ENCODE results near the gene KCNIP1. TPM values are rescaled to one million over a fixed set of nuclear protein-coding genes. Genes with fewer than 3 reads are reported as not detected.

Gene KCNIP1
- total and polyA plus RNA-seq, 10 of the 15 experiments (the other 5 are each of a cell fraction or from before 2014, with no cell fraction given): not detected

- Histone ChIP-seq H4K20me1 (ENCODE audit: control insufficient read depth, insufficient read depth) (no peaks in the 10 kb centered on the region), H2AFZ (ENCODE audit: control insufficient read depth, low read depth, low read length) (no peak overlapping the region), H3K79me2 (ENCODE audit: control insufficient read depth, insufficient read depth, low read length) (no peaks in the 10 kb centered on the region), H3K27ac (ENCODE audit: control insufficient read depth, insufficient read depth) (no peak overlapping the region), H3K4me3 (no peak overlapping the region), H3K27me3 (replicated peaks in 1 of 2; ENCODE audit: control insufficient read depth in 2 of 2, insufficient read depth in 2 of 2, low read length in 1 of 2) (peaks cover 3 to 5% of the 10 kb centered on the region in 2 experiments; a peak in 3 of 4 replicates), H3K36me3 (ENCODE audit: control insufficient read depth in 2 of 2, insufficient read depth in 2 of 2, low read length in 1 of 2) (no peaks in the 10 kb centered on the region), H3K9ac (ENCODE audit: control insufficient read depth, insufficient read depth, low read length) (no peak overlapping the region), H3K4me2 (ENCODE audit: control insufficient read depth, insufficient read depth) (no peak overlapping the region), H3K4me1 (ENCODE audit: control insufficient read depth, insufficient read depth, low read length) (no peaks in the 10 kb centered on the region), H3K9me3 (replicated peaks; ENCODE audit: control insufficient read depth, insufficient read depth, low read length) (no peaks in the 10 kb centered on the region)
- ChIA-PET CTCF (interaction anchor here (1.0 kb wide), 1 partner anchor 13 kb away, joined by 3 read pairs; no protein-coding TSS in a partner anchor), SMC1A (ENCODE audit: uncharacterized antibody, unreplicated experiment) (no interaction called here), POLR2A (no interaction called here), RAD21 (ENCODE audit: unreplicated experiment) (no interaction called here)
- BruUV-seq (replicated peaks): no TSS peak
- no peak for ATAC-seq
- DNase-seq (ENCODE audit: low read depth, low spot score): no peak
- FAIRE-seq: no peak
- TF ChIP-seq CHD4 (IDR thresholded peaks at IDR 0.05): no peak
- no peak for TF ChIP-seq NRF1 (conservative IDR thresholded peaks at IDR 0.05; ENCODE audit: low read depth, low read length)
- no peak for TF ChIP-seq MEF2B (IDR thresholded peaks at IDR 0.05; ENCODE audit: partially characterized antibody, poor library complexity, severe bottlenecking)
- no peak for TF ChIP-seq EED (IDR thresholded peaks at IDR 0.05; ENCODE audit: low read depth)
- no peak for TF ChIP-seq RCOR1 (conservative IDR thresholded peaks at IDR 0.05; ENCODE audit: low read depth, low read length)
- TF ChIP-seq ASH2L (IDR thresholded peaks at IDR 0.05; ENCODE audit: borderline replicate concordance, low read depth): no peak
- 25% methylated on average over 15 of the region's 15 CpGs for WGBS (ENCODE audit: insufficient coverage, insufficient replicate concordance, low lambda C conversion rate, missing lambda C conversion rate)
- in situ Hi-C loops (cut with MboI): no loop called here
- intact Hi-C loops (cut with micrococcal nuclease; ENCODE audit: unreplicated experiment): no loop called here
These were observed 137.8 kb downstream of the KCNIP1 start for GRCh38 chr5:170641589-170642031.

GRCh38 chr5:170642066-170642735, 138.4 kb downstream of the KCNIP1 start:
- Histone ChIP-seq H3K27ac (ENCODE audit: control insufficient read depth, insufficient read depth) (no peak overlapping the region), H3K36me3 (ENCODE audit: control insufficient read depth in 2 of 2, insufficient read depth in 2 of 2, low read length in 1 of 2) (no peaks in the 10 kb centered on the region), H3K79me2 (ENCODE audit: control insufficient read depth, insufficient read depth, low read length) (no peaks in the 10 kb centered on the region), H3K27me3 (replicated peaks in 1 of 2; ENCODE audit: control insufficient read depth in 2 of 2, insufficient read depth in 2 of 2, low read length in 1 of 2) (peaks cover 3 to 5% of the 10 kb centered on the region in 2 experiments; a peak in 3 of 4 replicates), H3K4me3 (no peak overlapping the region), H3K4me1 (ENCODE audit: control insufficient read depth, insufficient read depth, low read length) (no peaks in the 10 kb centered on the region), H4K20me1 (ENCODE audit: control insufficient read depth, insufficient read depth) (no peaks in the 10 kb centered on the region), H3K9me3 (replicated peaks; ENCODE audit: control insufficient read depth, insufficient read depth, low read length) (no peaks in the 10 kb centered on the region), H3K4me2 (ENCODE audit: control insufficient read depth, insufficient read depth) (no peak overlapping the region), H3K9ac (ENCODE audit: control insufficient read depth, insufficient read depth, low read length) (no peak overlapping the region), H2AFZ (ENCODE audit: control insufficient read depth, low read depth, low read length) (no peak overlapping the region)
- FAIRE-seq (no peak), ATAC-seq (no peak), DNase-seq (ENCODE audit: low read depth, low spot score) (no peak)
- 44% methylated on average over 18 of the region's 18 CpGs for WGBS (ENCODE audit: insufficient coverage, insufficient replicate concordance, low lambda C conversion rate, missing lambda C conversion rate)
- ChIA-PET RAD21 (ENCODE audit: unreplicated experiment) (no interaction called here), CTCF (interaction anchor here (1.0 kb wide), 1 partner anchor 12 kb away, joined by 3 read pairs; no protein-coding TSS in a partner anchor), POLR2A (no interaction called here), SMC1A (ENCODE audit: uncharacterized antibody, unreplicated experiment) (no interaction called here)
- intact Hi-C loops (cut with micrococcal nuclease; ENCODE audit: unreplicated experiment): no loop called here
- in situ Hi-C loops (cut with MboI): no loop called here
- BruUV-seq (replicated peaks): no TSS peak
- TF ChIP-seq WRNIP1 (IDR thresholded peaks at IDR 0.05; ENCODE audit: borderline replicate concordance, low read depth, low read length) (no peak), RAD21 (IDR thresholded peaks at IDR 0.05; ENCODE audit: insufficient read depth, low read depth, low read length) (no peak), SIX5 (IDR thresholded peaks at IDR 0.05; ENCODE audit: low read depth, low read length, severe bottlenecking) (no peak), TAF1 (IDR thresholded peaks at IDR 0.05; ENCODE audit: borderline replicate concordance, low read depth, low read length) (no peak), CEBPZ (IDR thresholded peaks at IDR 0.05; ENCODE audit: low read depth, low read length) (no peak), HCFC1 (IDR thresholded peaks at IDR 0.05; ENCODE audit: low read length) (no peak), IKZF1 (conservative IDR thresholded peaks at IDR 0.05) (no peak), PKNOX1 (IDR thresholded peaks at IDR 0.05) (no peak)

Data from GM12878 (cell line).